Mesenchymal stem cell (in vitro differentiated cells and primary cell): ENCODE results near the gene MX2.
A peak's percentile ranks its signal among the peaks of the same experiment; 100 is the strongest.
"Not testable (repeated sequence)": the region's sequence is repeated elsewhere in the genome, so short reads cannot be mapped to it uniquely, and the experiment has no call there.

Experiments
- DNase-seq: peaks from one replicate; pipeline ENCODE4 v3.0.0-alpha.2; 2013
- H2AFZ ChIP-seq: one replicate; pipeline ENCODE4 v1.6.1; 2013; ENCODE audit warnings: low read depth, mild to moderate bottlenecking, control low read depth, inconsistent platforms, low read length, moderate library complexity
- H2AK5ac ChIP-seq: 2 replicates; pipeline ENCODE4 v1.6.1; 2013; ENCODE audit warnings: low read length, moderate library complexity, mild to moderate bottlenecking, inconsistent platforms; ENCODE audit not compliant: severe bottlenecking
- H2BK120ac ChIP-seq: one replicate; pipeline ENCODE4 v1.6.1; 2013; ENCODE audit warnings: low read depth, mild to moderate bottlenecking, inconsistent platforms, low read length, moderate library complexity
- H2BK12ac ChIP-seq, 2 experiments: one replicate each; pipeline ENCODE4 v1.6.1; 2013; ENCODE audit warnings: inconsistent platforms in 2 of 2, low read length in 2 of 2, mild to moderate bottlenecking in 2 of 2, moderate library complexity in 2 of 2, control low read depth in 1 of 2
- H2BK15ac ChIP-seq: one replicate; pipeline ENCODE4 v1.6.1; 2013; ENCODE audit warnings: mild to moderate bottlenecking, low read depth, inconsistent platforms; ENCODE audit not compliant: poor library complexity, severe bottlenecking
- H2BK5ac ChIP-seq: 2 replicates; pipeline ENCODE4 v1.6.1; 2013; ENCODE audit warnings: low read depth, mild to moderate bottlenecking, low read length, control low read depth, inconsistent platforms; ENCODE audit not compliant: poor library complexity, severe bottlenecking
- H3K14ac ChIP-seq, 2 experiments: one replicate each; pipeline ENCODE4 v1.6.1; 2013; ENCODE audit warnings: inconsistent platforms in 2 of 2, low read length in 2 of 2, control low read depth in 1 of 2, mild to moderate bottlenecking in 1 of 2, moderate library complexity in 1 of 2
- H3K18ac ChIP-seq, 2 experiments: one replicate each; pipeline ENCODE4 v1.6.1; 2013; ENCODE audit warnings: inconsistent platforms in 2 of 2, low read length in 2 of 2, control low read depth in 1 of 2, low read depth in 1 of 2, mild to moderate bottlenecking in 1 of 2
- H3K23ac ChIP-seq, 2 experiments: one replicate each; pipeline ENCODE4 v1.6.1; 2013; ENCODE audit warnings: inconsistent platforms in 2 of 2, low read length in 2 of 2, mild to moderate bottlenecking in 2 of 2, moderate library complexity in 2 of 2, control low read depth in 1 of 2
- H3K27ac ChIP-seq: 2 replicates; pipeline ENCODE4 v1.5.1; 2013; ENCODE audit warnings: mild to moderate bottlenecking, moderate library complexity, low read length, control low read depth, inconsistent platforms; ENCODE audit not compliant: poor library complexity, severe bottlenecking
- H3K27me3 ChIP-seq, 2 experiments: 2 replicates each; pipeline versions ENCODE4 v1.6.1 to v1.7.0; 2013; ENCODE audit warnings: low read length in 2 of 2, mild to moderate bottlenecking in 2 of 2, moderate library complexity in 2 of 2, control low read depth in 1 of 2, inconsistent platforms in 1 of 2; ENCODE audit not compliant: control insufficient read depth in 1 of 2, insufficient read depth in 1 of 2
- H3K36me3 ChIP-seq, 2 experiments: 2 replicates each; pipeline versions ENCODE4 v1.6.1 to v1.7.0; 2013; ENCODE audit warnings: low read length in 2 of 2, control low read depth in 1 of 2, inconsistent platforms in 1 of 2, low read depth in 1 of 2, mild to moderate bottlenecking in 1 of 2; ENCODE audit not compliant: insufficient read depth in 2 of 2, control insufficient read depth in 1 of 2
- H3K4ac ChIP-seq, 2 experiments: one replicate each; pipeline ENCODE4 v1.6.1; 2013; ENCODE audit warnings: inconsistent platforms in 2 of 2, low read length in 2 of 2, mild to moderate bottlenecking in 2 of 2, moderate library complexity in 2 of 2, control low read depth in 1 of 2, low read depth in 1 of 2
- H3K4me1 ChIP-seq: 2 replicates; pipeline ENCODE4 v1.6.1; 2013; ENCODE audit warnings: low read depth, low read length, control low read depth; ENCODE audit not compliant: control insufficient read depth, insufficient read depth
- H3K4me2 ChIP-seq: 2 replicates; pipeline ENCODE4 v1.6.1; 2013; ENCODE audit warnings: low read length, mild to moderate bottlenecking, inconsistent platforms; ENCODE audit not compliant: poor library complexity, severe bottlenecking
- H3K4me3 ChIP-seq, 2 experiments: 2 replicates each; pipeline versions ENCODE4 v1.5.1 to v1.7.0; 2013; ENCODE audit warnings: low read length in 2 of 2, mild to moderate bottlenecking in 2 of 2, control low read depth in 1 of 2, low read depth in 1 of 2; ENCODE audit not compliant: insufficient read depth in 1 of 2
- H3K79me1 ChIP-seq: replicated peaks from 2 replicates; pipeline ENCODE4 v1.6.1; 2013; ENCODE audit warnings: mild to moderate bottlenecking, control low read depth, low read length, inconsistent platforms; ENCODE audit not compliant: poor library complexity, severe bottlenecking
- H3K9ac ChIP-seq: 2 replicates; pipeline ENCODE4 v1.7.0; 2013; ENCODE audit warnings: mild to moderate bottlenecking, low read length, moderate library complexity
- H3K9me3 ChIP-seq: 2 replicates; pipeline ENCODE4 v1.7.0; 2013; ENCODE audit warnings: mild to moderate bottlenecking, low read length; ENCODE audit not compliant: control insufficient read depth
- H4K8ac ChIP-seq: one replicate; pipeline ENCODE4 v1.6.1; 2013; ENCODE audit warnings: inconsistent platforms, mild to moderate bottlenecking, low read length, moderate library complexity
- H4K91ac ChIP-seq: one replicate; pipeline ENCODE4 v1.6.1; 2013; ENCODE audit warnings: mild to moderate bottlenecking, low read length, inconsistent platforms
- WGBS: methylation state at CpG from one replicate; pipeline ENCODE4 v1.1.7; 2013; ENCODE audit warnings: mixed read lengths; 5-methylcytosine and 5-hydroxymethylcytosine counted together

Gene MX2

DNA sequence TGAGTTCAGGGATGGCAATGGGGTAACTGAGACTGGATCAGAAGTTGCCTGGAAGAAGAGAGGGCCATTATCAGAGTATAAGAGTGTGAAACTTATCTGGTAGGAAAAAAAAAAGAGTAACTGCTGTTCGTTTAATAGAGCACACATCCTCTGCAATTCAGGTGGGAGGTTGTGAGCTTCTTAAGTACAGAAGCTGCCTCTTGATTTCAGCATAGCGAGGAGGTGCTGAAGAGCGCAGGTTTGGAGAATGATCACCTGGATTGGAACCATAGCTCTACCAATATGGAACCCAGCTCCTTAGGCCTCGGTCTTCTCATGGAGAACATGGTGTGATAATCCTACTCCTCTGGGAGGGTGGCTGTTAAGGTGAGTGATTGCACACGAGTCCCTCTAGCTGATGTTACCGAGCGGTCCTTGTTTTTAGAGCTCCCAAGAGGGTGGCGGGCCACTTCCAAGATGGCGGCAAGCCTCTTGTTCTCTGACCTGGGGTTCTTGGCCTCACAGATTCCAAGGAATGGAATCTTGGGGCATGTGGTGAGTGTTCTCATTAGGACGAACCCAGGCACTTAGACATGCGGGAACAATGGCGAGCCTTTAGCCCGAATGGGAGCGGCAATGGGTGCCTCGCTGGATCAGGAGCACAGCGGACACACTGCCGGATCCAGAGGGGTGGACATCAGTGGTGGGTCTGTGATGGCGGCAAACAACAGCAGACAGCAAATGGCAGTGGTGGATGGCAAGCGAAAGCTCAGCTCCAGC is 60.9 kb downstream of the MX2 start:
- H3K4ac ChIP-seq, result no peak overlapping the region
- H2BK5ac ChIP-seq, result no peak overlapping the region
- no peak overlapping the region for H3K14ac ChIP-seq
- H2AK5ac ChIP-seq, result peak overlapping the region; percentile 90
- peaks cover 15% of the 10 kb centered on the region for H3K4me1 ChIP-seq
- no peak overlapping the region for H4K91ac ChIP-seq
- no peak overlapping the region for H2BK12ac ChIP-seq
- no peaks in the 10 kb centered on the region for H3K79me1 ChIP-seq
- 97% methylated on average over 19 of the region's 19 CpGs for WGBS
- H2BK120ac ChIP-seq, result no peak overlapping the region
- no peak overlapping the region for H3K27ac ChIP-seq
- H3K4me2 ChIP-seq, result no peak overlapping the region
- no peaks in the 10 kb centered on the region for H3K36me3 ChIP-seq
- no peak for DNase-seq
- no peak overlapping the region for H3K23ac ChIP-seq
- no peaks in the 10 kb centered on the region for H3K9me3 ChIP-seq
- H2AFZ ChIP-seq, result no peak overlapping the region
- H3K18ac ChIP-seq, result no peak overlapping the region
- no peak overlapping the region for H3K4me3 ChIP-seq
- no peak overlapping the region for H2BK15ac ChIP-seq
- peaks cover 0 to 3% of the 10 kb centered on the region in 2 experiments for H3K27me3 ChIP-seq
- H3K9ac ChIP-seq, result peak overlapping the region; percentile 8
- no peak overlapping the region for H4K8ac ChIP-seq

DNA sequence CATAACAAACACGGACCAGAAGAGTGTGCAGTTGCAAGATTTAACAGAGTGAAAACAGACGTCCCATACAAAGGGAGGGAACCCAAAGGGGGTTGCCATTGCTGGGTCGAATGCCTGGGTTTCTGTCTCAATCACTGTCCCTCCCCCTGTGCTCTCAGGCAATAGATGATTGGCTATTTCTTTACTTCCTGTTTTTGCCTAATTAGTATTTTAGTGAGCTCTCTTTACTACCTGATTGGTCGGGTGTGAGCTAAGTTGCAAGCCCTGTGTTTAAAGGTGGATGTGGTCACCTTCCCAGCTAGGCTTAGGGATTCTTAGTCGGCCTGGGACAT is 61.4 kb downstream of the MX2 start:
- H3K18ac ChIP-seq, H2BK12ac ChIP-seq, H3K9me3 ChIP-seq, H3K23ac ChIP-seq, H3K4me2 ChIP-seq, DNase-seq, H3K9ac ChIP-seq, H2BK120ac ChIP-seq, H4K91ac ChIP-seq, H4K8ac ChIP-seq, H2AFZ ChIP-seq, H3K36me3 ChIP-seq, H3K27me3 ChIP-seq, H3K27ac ChIP-seq, H3K4ac ChIP-seq, H2AK5ac ChIP-seq, H2BK5ac ChIP-seq, H3K14ac ChIP-seq, H2BK15ac ChIP-seq, H3K4me3 ChIP-seq, H3K79me1 ChIP-seq: not testable (repeated sequence)
- 82% methylated on average over 3 of the region's 5 CpGs for WGBS
- peaks cover 15% of the 10 kb centered on the region for H3K4me1 ChIP-seq

DNA sequence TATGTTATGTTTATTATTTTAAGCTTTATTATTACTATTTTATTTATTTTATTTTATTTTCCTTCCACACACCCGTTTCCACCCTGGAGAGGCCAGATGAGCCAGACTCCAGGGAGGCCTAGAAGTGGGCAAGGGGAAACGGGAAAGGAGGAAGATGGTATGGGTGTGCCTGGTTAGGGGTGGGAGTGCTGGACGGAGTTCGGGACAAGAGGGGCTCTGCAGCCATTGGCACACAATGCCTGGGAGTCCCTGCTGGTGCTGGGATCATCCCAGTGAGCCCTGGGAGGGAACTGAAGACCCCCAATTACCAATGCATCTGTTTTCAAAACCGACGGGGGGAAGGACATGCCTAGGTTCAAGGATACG is 63.7 kb downstream of the MX2 start:
- H3K18ac ChIP-seq, result peak overlapping the region; percentile 28 to 37
- no peak for DNase-seq
- WGBS, result 77% methylated on average over 7 of the region's 7 CpGs

GRCh38 chr21:41425954-41426675 is 64.3 kb downstream of the MX2 start, which contains the start of gene MX1:
Gene MX1, plus strand, starts transcription at chr21:41426239. Its CDS starts 5,832 bp downstream, at chr21:41432071.
- Histone ChIP-seq H3K27me3 (peaks cover 0 to 3% of the 10 kb centered on the region in 2 experiments), H2BK12ac (no peak within 1 kb of the TSS), H3K4me3 (peak within 1 kb of the TSS; percentile 51 to 77), H3K4me1 (peaks cover 11% of the 10 kb centered on the region), H3K18ac (peak within 1 kb of the TSS; percentile 28 to 37), H4K8ac (peak within 1 kb of the TSS; percentile 4), H3K36me3 (peaks cover 0 to 31% of the 10 kb centered on the region in 2 experiments), H2BK5ac (no peak within 1 kb of the TSS), H3K23ac (no peak within 1 kb of the TSS), H4K91ac (peak within 1 kb of the TSS; percentile 52), H3K4ac (no peak within 1 kb of the TSS), H3K4me2 (peak within 1 kb of the TSS; percentile 74), H2AFZ (peak within 1 kb of the TSS; percentile 64), H3K9ac (peak within 1 kb of the TSS; percentile 92), H3K14ac (peak within 1 kb of the TSS in 1 of 2 experiments; percentile 47), H3K9me3 (no peaks in the 10 kb centered on the region), H2BK120ac (peak within 1 kb of the TSS; percentile 45), H2AK5ac (no peak within 1 kb of the TSS), H2BK15ac (no peak within 1 kb of the TSS), H3K79me1 (no peaks in the 10 kb centered on the region), H3K27ac (no peak within 1 kb of the TSS)
- peak; percentile 59 for DNase-seq
- WGBS, result 7% methylated on average over 59 of the region's 65 CpGs

More for the DNA sequence above, 63.7 kb downstream of the MX2 start:
- Histone ChIP-seq H2BK120ac (no peak overlapping the region), H3K14ac (peak overlapping the region in 1 of 2 experiments; percentile 47), H2BK5ac (no peak overlapping the region), H3K9me3 (no peaks in the 10 kb centered on the region), H2AK5ac (no peak overlapping the region), H3K27ac (no peak overlapping the region), H3K4ac (no peak overlapping the region), H4K91ac (peak overlapping the region; percentile 52), H2AFZ (no peak overlapping the region), H3K4me3 (peak overlapping the region in 1 of 2 experiments; percentile 77), H4K8ac (peak overlapping the region; percentile 4), H3K4me1 (peaks cover 13% of the 10 kb centered on the region), H3K27me3 (peaks cover 0 to 3% of the 10 kb centered on the region in 2 experiments), H3K4me2 (peak overlapping the region; percentile 74), H3K23ac (no peak overlapping the region), H2BK15ac (no peak overlapping the region), H2BK12ac (no peak overlapping the region), H3K36me3 (peaks cover 0 to 25% of the 10 kb centered on the region in 2 experiments), H3K9ac (peak overlapping the region; percentile 92), H3K79me1 (no peaks in the 10 kb centered on the region)
